ENCODE data around the gene LAPTM5.

LAPTM5 gene

DNA sequence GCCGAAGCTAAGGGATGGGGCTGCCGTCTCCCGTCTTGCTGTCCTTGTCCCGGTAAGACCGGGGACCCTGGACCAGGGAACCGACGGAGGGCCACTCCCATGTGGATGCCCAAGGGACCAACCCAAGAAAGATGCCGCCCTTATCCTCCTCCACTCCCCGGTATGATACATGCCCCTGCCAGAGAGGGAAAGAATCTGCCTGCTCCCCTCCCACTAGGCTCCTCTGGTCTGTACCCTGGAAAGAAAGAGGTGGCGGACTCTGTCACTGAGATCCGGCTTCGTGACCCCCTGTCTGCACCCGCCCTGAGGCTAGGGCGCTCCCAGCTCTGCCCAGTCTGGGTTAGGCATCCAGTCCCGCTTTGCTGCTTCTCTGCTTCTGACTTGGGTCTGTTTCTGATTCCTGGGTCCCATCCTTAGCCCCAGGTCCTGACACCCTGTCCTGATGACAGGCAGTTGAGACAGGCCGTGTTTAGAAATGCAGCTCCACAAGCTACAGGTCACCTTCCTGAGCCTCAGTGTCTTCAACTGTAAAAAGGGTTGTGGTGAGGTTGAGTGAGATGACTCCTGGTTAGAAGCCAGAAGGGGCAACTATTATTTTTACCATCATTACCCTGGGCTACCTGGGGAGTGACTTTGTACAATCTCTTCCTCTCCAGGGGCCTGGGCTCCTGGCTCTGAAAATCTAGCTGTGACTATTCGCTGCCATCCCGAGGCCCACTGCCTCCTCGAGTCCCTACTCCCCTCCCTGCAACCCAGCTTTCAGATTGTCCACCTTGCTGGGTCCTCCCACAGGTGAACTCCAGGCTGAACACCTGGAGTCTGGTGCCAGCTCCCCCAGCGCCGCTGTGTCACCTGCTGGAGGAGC is 37.9 kb downstream of the LAPTM5 start:
- in situ Hi-C loops (cut with MboI; ENCODE audit: low sequenced_read_pairs, unreplicated experiment), result loop anchor here (10.0 to 25.0 kb wide), 2 partner anchors 195 to 1482 kb away; partner anchors contain the start of genes MECR and PTPRU
- TF ChIP-seq, protein P1, sequence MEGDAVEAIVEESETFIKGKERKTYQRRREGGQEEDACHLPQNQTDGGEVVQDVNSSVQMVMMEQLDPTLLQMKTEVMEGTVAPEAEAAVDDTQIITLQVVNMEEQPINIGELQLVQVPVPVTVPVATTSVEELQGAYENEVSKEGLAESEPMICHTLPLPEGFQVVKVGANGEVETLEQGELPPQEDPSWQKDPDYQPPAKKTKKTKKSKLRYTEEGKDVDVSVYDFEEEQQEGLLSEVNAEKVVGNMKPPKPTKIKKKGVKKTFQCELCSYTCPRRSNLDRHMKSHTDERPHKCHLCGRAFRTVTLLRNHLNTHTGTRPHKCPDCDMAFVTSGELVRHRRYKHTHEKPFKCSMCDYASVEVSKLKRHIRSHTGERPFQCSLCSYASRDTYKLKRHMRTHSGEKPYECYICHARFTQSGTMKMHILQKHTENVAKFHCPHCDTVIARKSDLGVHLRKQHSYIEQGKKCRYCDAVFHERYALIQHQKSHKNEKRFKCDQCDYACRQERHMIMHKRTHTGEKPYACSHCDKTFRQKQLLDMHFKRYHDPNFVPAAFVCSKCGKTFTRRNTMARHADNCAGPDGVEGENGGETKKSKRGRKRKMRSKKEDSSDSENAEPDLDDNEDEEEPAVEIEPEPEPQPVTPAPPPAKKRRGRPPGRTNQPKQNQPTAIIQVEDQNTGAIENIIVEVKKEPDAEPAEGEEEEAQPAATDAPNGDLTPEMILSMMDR (IDR thresholded peaks at IDR 0.05; ENCODE audit: borderline replicate concordance, control extremely low read depth, extremely low read depth, insufficient read depth, missing control alignments), result no peak
- DNase-seq (ENCODE audit: low spot score), result no peak

- peak; percentile 76 for DNase-seq (ENCODE audit: low spot score)
- TF ChIP-seq, protein P1 (IDR thresholded peaks at IDR 0.05; ENCODE audit: borderline replicate concordance, control extremely low read depth, extremely low read depth, insufficient read depth, missing control alignments), result peak; percentile 90
- in situ Hi-C loops (cut with MboI; ENCODE audit: low sequenced_read_pairs, unreplicated experiment), result loop anchor here (25.0 kb wide), 1 partner anchor 1482 kb away; the partner anchor contains the start of genes MECR and PTPRU
These were observed 38.8 kb downstream of the LAPTM5 start for GRCh38 chr1:30718636-30719405.

DNA sequence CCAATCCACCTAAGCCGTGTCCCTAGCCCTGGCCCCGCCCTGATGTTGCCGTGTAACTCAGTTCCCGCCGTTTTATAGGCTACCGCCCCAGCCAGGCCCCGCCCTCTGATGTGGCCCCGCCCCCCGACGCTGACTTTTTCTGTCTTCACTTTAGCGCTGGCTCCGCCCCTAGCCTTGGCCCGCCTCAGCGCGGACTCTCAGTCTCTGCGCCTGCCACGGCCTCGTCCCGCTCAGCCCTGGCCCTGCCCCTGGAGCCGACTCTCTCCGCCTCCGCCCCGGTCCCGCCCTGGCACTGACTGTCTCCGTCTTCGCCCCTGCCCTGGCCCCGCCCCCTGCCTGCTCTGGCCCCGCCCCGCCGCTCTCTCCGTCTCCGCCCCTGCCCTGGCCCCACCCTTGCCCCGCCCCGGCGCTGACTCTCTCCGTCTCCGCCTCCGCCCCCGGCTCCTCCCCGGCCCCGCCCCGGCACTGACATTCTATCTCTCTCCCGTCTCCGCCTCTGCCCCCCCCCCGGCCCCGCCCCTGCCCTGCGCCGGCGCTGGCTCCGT is 39.4 kb downstream of the LAPTM5 start:
- DNase-seq (ENCODE audit: low spot score), result peak; percentile 96
- TF ChIP-seq, protein P1 (IDR thresholded peaks at IDR 0.05; ENCODE audit: borderline replicate concordance, control extremely low read depth, extremely low read depth, insufficient read depth, missing control alignments), result no peak
- in situ Hi-C loops (cut with MboI; ENCODE audit: low sequenced_read_pairs, unreplicated experiment), result loop anchor here (25.0 kb wide), 1 partner anchor 1481 kb away; the partner anchor contains the start of genes MECR and PTPRU

- DNase-seq (ENCODE audit: low spot score), result no peak
- TF ChIP-seq, protein P1 (IDR thresholded peaks at IDR 0.05; ENCODE audit: borderline replicate concordance, control extremely low read depth, extremely low read depth, insufficient read depth, missing control alignments), result no peak
- in situ Hi-C loops (cut with MboI; ENCODE audit: low sequenced_read_pairs, unreplicated experiment), result loop anchor here (25.0 kb wide), 1 partner anchor 1479 kb away; the partner anchor contains the start of genes MECR and PTPRU
These were observed 40.9 kb downstream of the LAPTM5 start for GRCh38 chr1:30716646-30717045.

- no peak for DNase-seq (ENCODE audit: low spot score)
- in situ Hi-C loops (cut with MboI; ENCODE audit: low sequenced_read_pairs, unreplicated experiment), result loop anchor here (25.0 kb wide), 1 partner anchor 1479 kb away; the partner anchor contains the start of genes MECR and PTPRU
- TF ChIP-seq, protein P1 (IDR thresholded peaks at IDR 0.05; ENCODE audit: borderline replicate concordance, control extremely low read depth, extremely low read depth, insufficient read depth, missing control alignments), result no peak
These were observed 41.7 kb downstream of the LAPTM5 start for GRCh38 chr1:30715886-30716285.

- in situ Hi-C loops (cut with MboI; ENCODE audit: low sequenced_read_pairs, unreplicated experiment), result loop anchor here (25.0 kb wide), 1 partner anchor 1478 kb away; the partner anchor contains the start of genes MECR and PTPRU
- DNase-seq (ENCODE audit: low spot score), result no peak
These were observed 42.4 kb downstream of the LAPTM5 start for GRCh38 chr1:30715216-30715615.

More at GRCh38 chr1:30715216-30715615, 42.4 kb downstream of the LAPTM5 start:
- TF ChIP-seq, protein P1 (IDR thresholded peaks at IDR 0.05; ENCODE audit: borderline replicate concordance, control extremely low read depth, extremely low read depth, insufficient read depth, missing control alignments), result no peak

All from GM13976 (cell line).